HUES6 (cell line): ENCODE measurements around the gene TRIM34.
"Not testable (repeated sequence)": the region's sequence is repeated elsewhere in the genome, so short reads cannot be mapped to it uniquely, and the experiment has no call there.

Source experiments
- H3K27ac ChIP-seq: 2 replicates; pipeline ENCODE4 v1.7.0; 2013; ENCODE audit warnings: low read depth, mild to moderate bottlenecking, low read length, inconsistent platforms
- H3K27me3 ChIP-seq: 2 replicates; pipeline ENCODE4 v1.6.1; 2013; ENCODE audit warnings: low read length; ENCODE audit not compliant: control insufficient read depth, insufficient read depth
- H3K36me3 ChIP-seq: 2 replicates; pipeline ENCODE4 v1.6.1; 2013; ENCODE audit warnings: low read length; ENCODE audit not compliant: control insufficient read depth, insufficient read depth
- H3K4me1 ChIP-seq: 2 replicates; pipeline ENCODE4 v1.6.1; 2013; ENCODE audit warnings: low read length; ENCODE audit not compliant: control insufficient read depth, insufficient read depth
- H3K4me3 ChIP-seq: 2 replicates; pipeline ENCODE4 v1.5.1; 2013; ENCODE audit warnings: low read depth, low read length
- H3K9ac ChIP-seq: one replicate; pipeline ENCODE4 v1.6.1; 2013; ENCODE audit warnings: mild to moderate bottlenecking, low read length
- H3K9me3 ChIP-seq: 2 replicates; pipeline ENCODE4 v1.6.1; 2013; ENCODE audit warnings: low read depth, low read length; ENCODE audit not compliant: control insufficient read depth, insufficient read depth

Gene TRIM34

GRCh38 chr11:5684036-5684645 is 59.3 kb downstream of the TRIM34 start:
- Histone ChIP-seq H3K27ac (peak overlapping the region; percentile 79), H3K9me3 (no peaks in the 10 kb centered on the region), H3K27me3 (no peaks in the 10 kb centered on the region), H3K9ac (peak overlapping the region; percentile 80), H3K36me3 (peaks cover 10% of the 10 kb centered on the region), H3K4me1 (0 out of 2 replicates have a peak, but pooled peaks cover 9% of the 10 kb centered on the region), H3K4me3 (peak overlapping the region; percentile 60)

GRCh38 chr11:5684646-5685362 is 60.0 kb downstream of the TRIM34 start, which contains the start of gene TRIM5:
TRIM5 (minus strand) TSS chr11:5685074; CDS start chr11:5680177, 4,897 bp downstream.
- H3K27me3 ChIP-seq, result no peaks in the 10 kb centered on the region
- peaks cover 4% of the 10 kb centered on the region for H3K36me3 ChIP-seq
- no peaks in the 10 kb centered on the region for H3K9me3 ChIP-seq
- peak within 1 kb of the TSS; percentile 79 for H3K27ac ChIP-seq
- peak within 1 kb of the TSS; percentile 60 for H3K4me3 ChIP-seq
- peak within 1 kb of the TSS; percentile 80 for H3K9ac ChIP-seq
- H3K4me1 ChIP-seq, result peaks cover 15% of the 10 kb centered on the region

DNA sequence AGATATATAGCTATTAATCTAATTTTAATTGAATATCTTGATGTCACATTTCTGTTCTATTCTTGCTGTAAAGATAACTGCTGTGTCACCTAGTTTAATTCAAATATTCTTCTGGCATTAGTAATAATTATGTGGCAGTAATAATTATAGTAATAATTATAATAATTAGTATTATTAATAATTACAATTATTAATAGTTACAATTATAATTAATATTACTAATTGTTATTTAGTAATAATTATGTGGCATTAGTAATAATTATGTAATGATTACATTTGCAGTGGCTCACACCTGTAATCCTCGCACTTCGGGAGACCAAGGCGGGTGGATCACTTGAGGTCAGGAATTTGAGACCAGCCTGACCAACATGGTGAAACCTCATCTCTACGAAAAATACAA is 61.6 kb downstream of the TRIM34 start:
- no peaks in the 10 kb centered on the region for H3K36me3 ChIP-seq
- H3K9ac ChIP-seq, result no peak overlapping the region
- H3K27ac ChIP-seq, result no peak overlapping the region
- H3K4me1 ChIP-seq, result peaks cover 22% of the 10 kb centered on the region
- no peak overlapping the region for H3K4me3 ChIP-seq
- H3K27me3 ChIP-seq, result no peaks in the 10 kb centered on the region
- no peaks in the 10 kb centered on the region for H3K9me3 ChIP-seq

- H3K36me3 ChIP-seq, result no peaks in the 10 kb centered on the region
- H3K9ac ChIP-seq, result no peak overlapping the region
- H3K4me3 ChIP-seq, result no peak overlapping the region
- H3K9me3 ChIP-seq, result no peaks in the 10 kb centered on the region
- peaks cover 22% of the 10 kb centered on the region for H3K4me1 ChIP-seq
- H3K27ac ChIP-seq, result no peak overlapping the region
- no peaks in the 10 kb centered on the region for H3K27me3 ChIP-seq
Measured at GRCh38 chr11:5688482-5688881, 63.7 kb downstream of the TRIM34 start.

DNA sequence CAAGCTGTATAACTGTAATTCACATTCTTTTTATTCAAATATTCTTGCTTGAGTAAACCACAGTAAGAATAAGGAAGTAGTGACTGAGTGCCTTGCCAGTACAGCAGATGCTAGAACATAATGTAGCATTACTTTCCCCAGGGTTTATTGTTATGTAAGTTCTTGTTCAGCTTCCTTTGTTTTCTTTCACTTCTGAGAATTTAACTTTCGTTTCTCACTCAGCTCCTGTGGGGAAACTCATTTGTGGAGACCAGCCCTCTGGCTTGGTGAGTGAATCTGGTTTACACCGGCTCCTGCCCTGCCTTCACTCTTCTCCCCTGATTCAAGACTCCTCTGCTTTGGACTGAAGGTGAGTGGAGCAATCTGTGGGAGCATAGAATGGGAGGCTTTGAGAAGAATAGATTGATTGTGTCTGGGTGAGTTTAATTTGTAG is 64.8 kb downstream of the TRIM34 start, which contains the start of gene TRIM22:
Gene TRIM22 (plus strand): TSS at position 240 of the 433 bp plus-strand sequence. CDS start 6,443 bp downstream, outside the sequence.
- H3K27ac ChIP-seq, result peak within 1 kb of the TSS; percentile 76
- peak within 1 kb of the TSS; percentile 44 for H3K9ac ChIP-seq
- peak within 1 kb of the TSS; percentile 49 for H3K4me3 ChIP-seq

GRCh38 chr11:5690216-5690615 is 65.4 kb downstream of the TRIM34 start:
- no peaks in the 10 kb centered on the region for H3K9me3 ChIP-seq
- peaks cover 16% of the 10 kb centered on the region for H3K4me1 ChIP-seq
- peak overlapping the region; percentile 44 for H3K9ac ChIP-seq
- peak overlapping the region; percentile 49 for H3K4me3 ChIP-seq
- no peaks in the 10 kb centered on the region for H3K27me3 ChIP-seq
- H3K27ac ChIP-seq, result peak overlapping the region; percentile 76
- H3K36me3 ChIP-seq, result no peaks in the 10 kb centered on the region

More for the DNA sequence above, 64.8 kb downstream of the TRIM34 start, which contains the start of gene TRIM22:
- Histone ChIP-seq H3K36me3 (no peaks in the 10 kb centered on the region), H3K9me3 (no peaks in the 10 kb centered on the region), H3K27me3 (no peaks in the 10 kb centered on the region), H3K4me1 (peaks cover 18% of the 10 kb centered on the region)

DNA sequence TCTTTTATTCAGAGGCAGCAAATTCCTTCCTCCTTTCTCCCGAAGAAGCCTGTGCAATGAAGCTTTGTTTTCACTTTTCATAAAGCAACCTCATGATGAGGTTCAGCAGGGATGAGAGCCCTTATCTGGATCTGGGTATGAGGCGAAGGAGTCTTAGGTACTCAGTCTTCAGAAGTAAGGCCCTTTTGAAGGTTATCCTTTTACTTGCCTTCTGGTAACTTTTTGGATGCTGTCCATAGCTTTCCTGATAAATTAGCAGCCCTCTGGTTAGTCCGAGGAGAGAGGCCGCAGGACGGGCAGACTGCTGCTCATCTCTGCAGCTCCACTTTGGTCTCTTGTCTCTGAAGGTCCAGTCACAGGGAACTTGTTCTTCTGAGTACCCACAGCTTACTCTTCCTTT is 65.9 kb downstream of the TRIM34 start:
- peak overlapping the region; percentile 76; the same call in 1 of the 2 replicates for H3K27ac ChIP-seq
- H3K36me3 ChIP-seq, result no peaks in the 10 kb centered on the region
- H3K27me3 ChIP-seq, result no peaks in the 10 kb centered on the region
- peak overlapping the region; percentile 44 for H3K9ac ChIP-seq
- peak overlapping the region; percentile 27 for H3K4me3 ChIP-seq
- no peaks in the 10 kb centered on the region for H3K9me3 ChIP-seq
- H3K4me1 ChIP-seq, result peaks cover 14% of the 10 kb centered on the region

DNA sequence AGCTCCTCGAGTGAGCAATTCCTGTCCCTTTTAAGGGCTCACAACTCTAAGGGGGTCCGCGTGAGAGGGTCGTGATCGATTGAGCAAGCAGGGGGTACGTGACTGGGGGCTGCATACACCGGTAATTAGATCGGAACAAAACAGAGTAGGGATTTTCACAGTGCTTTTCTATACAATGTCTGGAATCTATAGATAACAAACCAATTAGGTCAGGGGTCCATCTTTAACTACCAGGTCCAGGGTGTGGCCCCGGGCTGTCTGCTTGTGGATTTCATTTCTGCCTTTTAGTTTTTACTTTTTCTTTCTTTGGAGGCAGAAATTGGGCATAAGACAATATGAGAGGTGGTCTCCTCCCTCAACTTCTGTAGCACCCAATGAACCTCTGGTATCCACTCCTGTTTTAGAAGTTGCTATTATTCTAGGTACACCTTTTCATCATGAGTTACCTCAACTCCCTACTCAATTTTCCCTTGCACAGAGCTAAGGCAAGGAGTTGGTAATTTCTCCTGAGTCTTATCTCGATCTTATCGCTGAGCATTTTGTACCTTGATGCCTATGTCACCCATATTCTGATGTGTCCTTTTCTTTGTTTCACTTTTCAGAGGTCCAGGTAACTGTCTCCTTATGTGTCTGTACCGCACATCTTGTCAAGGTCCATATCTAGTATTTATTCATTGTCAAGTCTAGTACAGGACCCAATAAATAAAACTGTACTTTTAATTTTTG is 66.6 kb downstream of the TRIM34 start:
- Histone ChIP-seq H3K27ac (peak overlapping the region; percentile 76; the same call in 1 of the 2 replicates), H3K4me1 (peaks cover 14% of the 10 kb centered on the region), H3K4me3 (peak overlapping the region; percentile 27)
- not testable (repeated sequence) for H3K36me3 ChIP-seq, H3K9me3 ChIP-seq, H3K9ac ChIP-seq, H3K27me3 ChIP-seq

- Histone ChIP-seq H3K27me3 (no peaks in the 10 kb centered on the region), H3K4me1 (peaks cover 14% of the 10 kb centered on the region), H3K9me3 (no peaks in the 10 kb centered on the region), H3K36me3 (peaks cover 10% of the 10 kb centered on the region; the same call in 1 of the 2 replicates), H3K9ac (no peak overlapping the region), H3K27ac (no peak overlapping the region), H3K4me3 (no peak overlapping the region)
Measured at GRCh38 chr11:5691964-5692361, 67.2 kb downstream of the TRIM34 start.
